ENCODE data around the gene CSF2.

Gene CSF2

GRCh38 chr5:132059043-132059695, 14.4 kb upstream of the CSF2 start:
- no peak overlapping the region for H3K4ac ChIP-seq (ENCODE audit: low read depth, low read length)
- H2BK120ac ChIP-seq (ENCODE audit: low read depth, low read length) = no peak overlapping the region
- no peaks in the 10 kb centered on the region for H3K4me1 ChIP-seq (ENCODE audit: control insufficient read depth, low read depth, low read length)
- no peak overlapping the region for H3K23ac ChIP-seq (ENCODE audit: low read length)
- H3K56ac ChIP-seq (ENCODE audit: low read length) = no peak overlapping the region
- no peak overlapping the region for H3K4me2 ChIP-seq (ENCODE audit: low read length)
- H2BK15ac ChIP-seq (replicated peaks; ENCODE audit: low read depth) = no peak overlapping the region
- no peak overlapping the region for H3K4me3 ChIP-seq (ENCODE audit: low read length)
- no peak overlapping the region for H2AK5ac ChIP-seq (ENCODE audit: low read length)
- no peak overlapping the region for H2BK5ac ChIP-seq (ENCODE audit: low read length)
- no peak overlapping the region for H4K8ac ChIP-seq (ENCODE audit: low read depth, low read length)
- no peak overlapping the region for H3K18ac ChIP-seq (ENCODE audit: low read length)
- H3K27me3 ChIP-seq (ENCODE audit: insufficient read depth, low read length, poor library complexity) = no peaks in the 10 kb centered on the region
- no peak overlapping the region for H4K5ac ChIP-seq (ENCODE audit: low read length)
- no peak overlapping the region for H3K27ac ChIP-seq (ENCODE audit: low read depth, low read length)
- no peaks in the 10 kb centered on the region for H3K79me1 ChIP-seq (ENCODE audit: low read length)
- DNase-seq = no peak
- no peaks in the 10 kb centered on the region for H3K36me3 ChIP-seq (ENCODE audit: control insufficient read depth, insufficient read depth, low read length)
- no CpG with 5 or more reads among the region's 9 CpGs for WGBS (ENCODE audit: extremely low coverage, insufficient coverage, low lambda C conversion rate)
- no peaks in the 10 kb centered on the region for H3K79me2 ChIP-seq (ENCODE audit: control insufficient read depth, insufficient read depth, low read length)
- no peak overlapping the region for H3K9ac ChIP-seq (ENCODE audit: low read length)

- no peaks in the 10 kb centered on the region for H3K4me1 ChIP-seq (ENCODE audit: control insufficient read depth, low read depth, low read length)
- H3K18ac ChIP-seq (ENCODE audit: low read length) = no peak overlapping the region
- no peak for DNase-seq
- H2AK5ac ChIP-seq (ENCODE audit: low read length) = no peak overlapping the region
- no peak overlapping the region for H3K4ac ChIP-seq (ENCODE audit: low read depth, low read length)
- H3K36me3 ChIP-seq (ENCODE audit: control insufficient read depth, insufficient read depth, low read length) = no peaks in the 10 kb centered on the region
- no peak overlapping the region for H3K27ac ChIP-seq (ENCODE audit: low read depth, low read length)
- H2BK120ac ChIP-seq (ENCODE audit: low read depth, low read length) = no peak overlapping the region
- no peak overlapping the region for H3K9ac ChIP-seq (ENCODE audit: low read length)
- no peak overlapping the region for H2BK15ac ChIP-seq (replicated peaks; ENCODE audit: low read depth)
- no peak overlapping the region for H3K4me3 ChIP-seq (ENCODE audit: low read length)
- no peaks in the 10 kb centered on the region for H3K79me1 ChIP-seq (ENCODE audit: low read length)
- H3K23ac ChIP-seq (ENCODE audit: low read length) = no peak overlapping the region
- no peak overlapping the region for H4K5ac ChIP-seq (ENCODE audit: low read length)
- no peak overlapping the region for H2BK5ac ChIP-seq (ENCODE audit: low read length)
- H3K79me2 ChIP-seq (ENCODE audit: control insufficient read depth, insufficient read depth, low read length) = no peaks in the 10 kb centered on the region
- H4K8ac ChIP-seq (ENCODE audit: low read depth, low read length) = no peak overlapping the region
- no peak overlapping the region for H3K56ac ChIP-seq (ENCODE audit: low read length)
- no peaks in the 10 kb centered on the region for H3K27me3 ChIP-seq (ENCODE audit: insufficient read depth, low read length, poor library complexity)
- WGBS (ENCODE audit: extremely low coverage, insufficient coverage, low lambda C conversion rate) = no CpG with 5 or more reads among the region's 13 CpGs
- H3K4me2 ChIP-seq (ENCODE audit: low read length) = no peak overlapping the region
Observed at GRCh38 chr5:132059696-132060500, 13.7 kb upstream of the CSF2 start.

- H2AK5ac ChIP-seq (ENCODE audit: low read length) = no peak within 1 kb of the TSS
- no peaks in the 10 kb centered on the region for H3K27me3 ChIP-seq (ENCODE audit: insufficient read depth, low read length, poor library complexity)
- no peak for DNase-seq
- H2BK15ac ChIP-seq (replicated peaks; ENCODE audit: low read depth) = no peak within 1 kb of the TSS
- H3K4me1 ChIP-seq (ENCODE audit: control insufficient read depth, low read depth, low read length) = no peaks in the 10 kb centered on the region
- H3K4me3 ChIP-seq (ENCODE audit: low read length) = no peak within 1 kb of the TSS
- no peaks in the 10 kb centered on the region for H3K36me3 ChIP-seq (ENCODE audit: control insufficient read depth, insufficient read depth, low read length)
- no peak within 1 kb of the TSS for H3K23ac ChIP-seq (ENCODE audit: low read length)
- no peak within 1 kb of the TSS for H3K27ac ChIP-seq (ENCODE audit: low read depth, low read length)
- no peak within 1 kb of the TSS for H3K4me2 ChIP-seq (ENCODE audit: low read length)
- H4K5ac ChIP-seq (ENCODE audit: low read length) = no peak within 1 kb of the TSS
- H3K79me2 ChIP-seq (ENCODE audit: control insufficient read depth, insufficient read depth, low read length) = no peaks in the 10 kb centered on the region
- no peak within 1 kb of the TSS for H3K18ac ChIP-seq (ENCODE audit: low read length)
- no peak within 1 kb of the TSS for H4K8ac ChIP-seq (ENCODE audit: low read depth, low read length)
- WGBS (ENCODE audit: extremely low coverage, insufficient coverage, low lambda C conversion rate) = no CpG with 5 or more reads among the region's 16 CpGs
- H3K56ac ChIP-seq (ENCODE audit: low read length) = no peak within 1 kb of the TSS
- no peak within 1 kb of the TSS for H2BK120ac ChIP-seq (ENCODE audit: low read depth, low read length)
- H2BK5ac ChIP-seq (ENCODE audit: low read length) = no peak within 1 kb of the TSS
- H3K4ac ChIP-seq (ENCODE audit: low read depth, low read length) = no peak within 1 kb of the TSS
- no peaks in the 10 kb centered on the region for H3K79me1 ChIP-seq (ENCODE audit: low read length)
- H3K9ac ChIP-seq (ENCODE audit: low read length) = no peak within 1 kb of the TSS
Observed at GRCh38 chr5:132060501-132061161, 13.0 kb upstream of the CSF2 start, which contains the start of gene IL3. Gene IL3, plus strand, starts transcription at chr5:132060655. Its CDS starts 52 bp downstream, at chr5:132060707.

- no peak overlapping the region for H3K4me3 ChIP-seq (ENCODE audit: low read length)
- peak overlapping the region; percentile 25 for H3K56ac ChIP-seq (ENCODE audit: low read length)
- no peak overlapping the region for H4K8ac ChIP-seq (ENCODE audit: low read depth, low read length)
- no peaks in the 10 kb centered on the region for H3K36me3 ChIP-seq (ENCODE audit: control insufficient read depth, insufficient read depth, low read length)
- H3K4me2 ChIP-seq (ENCODE audit: low read length) = no peak overlapping the region
- no peaks in the 10 kb centered on the region for H3K4me1 ChIP-seq (ENCODE audit: control insufficient read depth, low read depth, low read length)
- H2AK5ac ChIP-seq (ENCODE audit: low read length) = no peak overlapping the region
- no CpG with 5 or more reads among the region's 9 CpGs for WGBS (ENCODE audit: extremely low coverage, insufficient coverage, low lambda C conversion rate)
- no peak overlapping the region for H3K4ac ChIP-seq (ENCODE audit: low read depth, low read length)
- no peak overlapping the region for H4K5ac ChIP-seq (ENCODE audit: low read length)
- no peak overlapping the region for H2BK5ac ChIP-seq (ENCODE audit: low read length)
- H2BK15ac ChIP-seq (replicated peaks; ENCODE audit: low read depth) = no peak overlapping the region
- no peak overlapping the region for H3K27ac ChIP-seq (ENCODE audit: low read depth, low read length)
- H3K79me1 ChIP-seq (ENCODE audit: low read length) = no peaks in the 10 kb centered on the region
- peak; percentile 78 for DNase-seq
- H3K9ac ChIP-seq (ENCODE audit: low read length) = no peak overlapping the region
- no peaks in the 10 kb centered on the region for H3K79me2 ChIP-seq (ENCODE audit: control insufficient read depth, insufficient read depth, low read length)
- H3K27me3 ChIP-seq (ENCODE audit: insufficient read depth, low read length, poor library complexity) = no peaks in the 10 kb centered on the region
- H2BK120ac ChIP-seq (ENCODE audit: low read depth, low read length) = no peak overlapping the region
- H3K23ac ChIP-seq (ENCODE audit: low read length) = no peak overlapping the region
- H3K18ac ChIP-seq (ENCODE audit: low read length) = no peak overlapping the region
Observed at GRCh38 chr5:132063090-132063911, 10.3 kb upstream of the CSF2 start.

GRCh38 chr5:132064140-132064539, 9.4 kb upstream of the CSF2 start:
- Histone ChIP-seq H3K56ac (ENCODE audit: low read length) (no peak overlapping the region), H2BK120ac (ENCODE audit: low read depth, low read length) (no peak overlapping the region), H3K27me3 (ENCODE audit: insufficient read depth, low read length, poor library complexity) (no peaks in the 10 kb centered on the region), H3K27ac (ENCODE audit: low read depth, low read length) (no peak overlapping the region), H3K36me3 (ENCODE audit: control insufficient read depth, insufficient read depth, low read length) (no peaks in the 10 kb centered on the region), H3K4me1 (ENCODE audit: control insufficient read depth, low read depth, low read length) (no peaks in the 10 kb centered on the region), H3K79me1 (ENCODE audit: low read length) (no peaks in the 10 kb centered on the region), H3K4ac (ENCODE audit: low read depth, low read length) (no peak overlapping the region), H3K18ac (ENCODE audit: low read length) (no peak overlapping the region), H3K4me2 (ENCODE audit: low read length) (no peak overlapping the region), H3K4me3 (ENCODE audit: low read length) (no peak overlapping the region), H2BK5ac (ENCODE audit: low read length) (no peak overlapping the region), H3K23ac (ENCODE audit: low read length) (no peak overlapping the region), H3K79me2 (ENCODE audit: control insufficient read depth, insufficient read depth, low read length) (no peaks in the 10 kb centered on the region), H2AK5ac (ENCODE audit: low read length) (no peak overlapping the region), H2BK15ac (replicated peaks; ENCODE audit: low read depth) (no peak overlapping the region), H4K5ac (ENCODE audit: low read length) (no peak overlapping the region), H3K9ac (ENCODE audit: low read length) (no peak overlapping the region), H4K8ac (ENCODE audit: low read depth, low read length) (no peak overlapping the region)
- WGBS (ENCODE audit: extremely low coverage, insufficient coverage, low lambda C conversion rate) = no CpG with 5 or more reads among the region's 5 CpGs
- DNase-seq = no peak

Measured in mesendoderm (in vitro differentiated cells).